SU-DHL-6 (cell line): ENCODE results near the gene PLEKHD1.

Source experiments
- H2AFZ ChIP-seq: fragments of 200-600 bp; sonication (generic); 2 replicates; pipeline ENCODE4 v1.6.1; 2014; ENCODE audit warnings: low read depth, mild to moderate bottlenecking, moderate library complexity, mixed read lengths, antibody characterized with exemption, low read length; ENCODE audit not compliant: severe bottlenecking
- H3F3A ChIP-seq: fragments of 200-600 bp; shearing (Covaris generic); 2 replicates; pipeline ENCODE4 v1.6.0; 2016; ENCODE audit warnings: antibody characterized with exemption, mild to moderate bottlenecking; ENCODE audit not compliant: insufficient read depth
- H3K27ac ChIP-seq: fragments of 200-600 bp; sonication (generic); 2 replicates; pipeline ENCODE4 v1.5.1; 2016; ENCODE audit warnings: low read depth, mild to moderate bottlenecking, low read length, moderate library complexity, mixed read lengths
- H3K27me3 ChIP-seq: fragments of 200-600 bp; sonication (generic), shearing (Covaris generic); 2 replicates; pipeline ENCODE4 v1.6.0; 2014; ENCODE audit warnings: mild to moderate bottlenecking, low read length
- H3K36me3 ChIP-seq: fragments of 200-600 bp; sonication (generic); 2 replicates; pipeline ENCODE4 v1.6.1; 2014; ENCODE audit warnings: mild to moderate bottlenecking, low read length, mixed read lengths
- H3K4me2 ChIP-seq: fragments of 300-600, 200-600 bp; shearing (Covaris generic), sonication (generic); 2 replicates; pipeline ENCODE4 v1.6.0; 2014; ENCODE audit warnings: low read length, low read depth, mild to moderate bottlenecking; ENCODE audit not compliant: poor library complexity, severe bottlenecking
- H3K4me3 ChIP-seq: fragments of 200-600 bp; sonication (generic); 2 replicates; pipeline ENCODE4 v1.5.1; 2014; ENCODE audit warnings: antibody characterized with exemption, low read length, mild to moderate bottlenecking, mixed read lengths; ENCODE audit not compliant: insufficient read depth, poor library complexity, severe bottlenecking
- H3K79me2 ChIP-seq: fragments of 200-600 bp; sonication (generic); 2 replicates; pipeline ENCODE4 v1.6.1; 2014; ENCODE audit warnings: mild to moderate bottlenecking, low read length, moderate library complexity; ENCODE audit not compliant: insufficient read depth
- H3K9ac ChIP-seq: fragments of 200-600 bp; sonication (generic); 2 replicates; pipeline ENCODE4 v1.7.0; 2014; ENCODE audit warnings: mild to moderate bottlenecking, low read length
- H3K9me2 ChIP-seq: fragments of 200-600 bp; sonication (generic); replicated peaks from 2 replicates; pipeline ENCODE4 v1.6.1; 2014; ENCODE audit warnings: low read length; ENCODE audit not compliant: insufficient read depth
- H3K9me3 ChIP-seq: fragments of 200-600 bp; sonication (generic); 2 replicates; pipeline ENCODE4 v1.6.1; 2014; ENCODE audit warnings: low read length, mixed read lengths; ENCODE audit not compliant: insufficient read depth
- H4K20me1 ChIP-seq: fragments of 200-600 bp; sonication (generic); 2 replicates; pipeline ENCODE4 v1.6.1; 2014; ENCODE audit warnings: low read depth, mild to moderate bottlenecking, antibody characterized with exemption, low read length, moderate library complexity, mixed read lengths
- EZH2phosphoT487 ChIP-seq: fragments of 200-600 bp; sonication (generic), shearing (Covaris generic); conservative IDR thresholded peaks from 2 replicates; pipeline ENCODE4 v1.6.1; 2018; ENCODE audit warnings: mild to moderate bottlenecking, antibody characterized with exemption, low read length, moderate library complexity, mixed read lengths
- TF ChIP-seq, protein P1 (sequence below): fragments of 200-600 bp; sonication (generic); IDR thresholded peaks from one replicate; pipeline ENCODE4 v1.5.1; 2017; ENCODE audit warnings: antibody characterized with exemption, mild to moderate bottlenecking, low read length, moderate library complexity; ENCODE audit not compliant: insufficient read depth, poor library complexity, severe bottlenecking

PLEKHD1 gene

DNA sequence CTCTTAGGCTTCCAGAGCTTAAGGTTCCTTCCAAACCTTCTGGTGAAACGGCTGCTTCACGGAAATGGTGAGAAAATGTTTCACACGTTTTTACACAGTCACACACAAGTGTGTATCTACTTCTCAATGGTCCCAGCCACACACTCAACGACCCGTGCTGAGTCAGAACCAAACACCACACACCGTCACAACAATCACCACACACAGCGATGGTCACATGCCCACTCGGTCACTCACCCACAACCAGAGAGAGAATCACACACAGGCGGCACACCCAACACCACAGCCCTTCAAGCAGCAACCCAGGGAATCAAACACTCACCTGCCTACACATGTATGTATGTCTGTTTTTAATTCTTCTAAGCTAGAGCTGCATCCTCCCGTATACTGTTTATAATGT lies 12.6 kb upstream of the PLEKHD1 start:
- H3K27me3 ChIP-seq: no peaks in the 10 kb centered on the region
- no peak overlapping the region for H3K4me3 ChIP-seq
- H3K9me3 ChIP-seq: no peaks in the 10 kb centered on the region
- H3K9ac ChIP-seq: no peak overlapping the region
- no peaks in the 10 kb centered on the region for H4K20me1 ChIP-seq
- TF ChIP-seq, protein P1, sequence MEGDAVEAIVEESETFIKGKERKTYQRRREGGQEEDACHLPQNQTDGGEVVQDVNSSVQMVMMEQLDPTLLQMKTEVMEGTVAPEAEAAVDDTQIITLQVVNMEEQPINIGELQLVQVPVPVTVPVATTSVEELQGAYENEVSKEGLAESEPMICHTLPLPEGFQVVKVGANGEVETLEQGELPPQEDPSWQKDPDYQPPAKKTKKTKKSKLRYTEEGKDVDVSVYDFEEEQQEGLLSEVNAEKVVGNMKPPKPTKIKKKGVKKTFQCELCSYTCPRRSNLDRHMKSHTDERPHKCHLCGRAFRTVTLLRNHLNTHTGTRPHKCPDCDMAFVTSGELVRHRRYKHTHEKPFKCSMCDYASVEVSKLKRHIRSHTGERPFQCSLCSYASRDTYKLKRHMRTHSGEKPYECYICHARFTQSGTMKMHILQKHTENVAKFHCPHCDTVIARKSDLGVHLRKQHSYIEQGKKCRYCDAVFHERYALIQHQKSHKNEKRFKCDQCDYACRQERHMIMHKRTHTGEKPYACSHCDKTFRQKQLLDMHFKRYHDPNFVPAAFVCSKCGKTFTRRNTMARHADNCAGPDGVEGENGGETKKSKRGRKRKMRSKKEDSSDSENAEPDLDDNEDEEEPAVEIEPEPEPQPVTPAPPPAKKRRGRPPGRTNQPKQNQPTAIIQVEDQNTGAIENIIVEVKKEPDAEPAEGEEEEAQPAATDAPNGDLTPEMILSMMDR: no peak
- no peak for TF ChIP-seq EZH2phosphoT487
- H3K27ac ChIP-seq: no peak overlapping the region
- H3K9me2 ChIP-seq: no peaks in the 10 kb centered on the region
- H3F3A ChIP-seq: no peaks in the 10 kb centered on the region
- no peaks in the 10 kb centered on the region for H3K79me2 ChIP-seq
- no peak overlapping the region for H2AFZ ChIP-seq
- H3K36me3 ChIP-seq: no peaks in the 10 kb centered on the region
- no peak overlapping the region for H3K4me2 ChIP-seq

DNA sequence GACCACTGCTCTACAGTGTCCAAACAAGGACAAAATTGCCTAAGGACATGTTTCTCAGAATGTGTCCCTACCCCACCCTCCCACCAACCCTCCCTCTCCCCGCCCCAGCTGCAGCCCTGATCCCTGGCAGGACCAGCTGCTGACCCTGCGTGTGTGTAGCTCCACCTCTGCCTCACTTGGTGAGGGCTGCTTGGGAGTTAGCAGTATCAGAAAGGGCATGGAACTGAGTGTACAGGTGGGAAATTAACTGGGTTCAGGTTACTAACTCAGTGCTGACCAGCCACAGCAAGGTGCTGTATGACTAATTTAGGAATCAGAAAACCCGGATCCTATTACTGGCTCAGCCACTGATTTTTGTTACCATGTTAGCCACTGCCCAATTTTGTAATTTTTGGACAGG lies 11.3 kb upstream of the PLEKHD1 start:
- H2AFZ ChIP-seq: no peak overlapping the region
- TF ChIP-seq, protein P1: no peak
- TF ChIP-seq EZH2phosphoT487: no peak
- no peaks in the 10 kb centered on the region for H4K20me1 ChIP-seq
- H3K9me3 ChIP-seq: no peaks in the 10 kb centered on the region
- H3K9me2 ChIP-seq: no peaks in the 10 kb centered on the region
- no peaks in the 10 kb centered on the region for H3K36me3 ChIP-seq
- H3K27ac ChIP-seq: no peak overlapping the region
- no peak overlapping the region for H3K9ac ChIP-seq
- H3K27me3 ChIP-seq: no peaks in the 10 kb centered on the region
- H3K4me3 ChIP-seq: no peak overlapping the region
- H3F3A ChIP-seq: no peaks in the 10 kb centered on the region
- no peaks in the 10 kb centered on the region for H3K79me2 ChIP-seq
- no peak overlapping the region for H3K4me2 ChIP-seq

DNA sequence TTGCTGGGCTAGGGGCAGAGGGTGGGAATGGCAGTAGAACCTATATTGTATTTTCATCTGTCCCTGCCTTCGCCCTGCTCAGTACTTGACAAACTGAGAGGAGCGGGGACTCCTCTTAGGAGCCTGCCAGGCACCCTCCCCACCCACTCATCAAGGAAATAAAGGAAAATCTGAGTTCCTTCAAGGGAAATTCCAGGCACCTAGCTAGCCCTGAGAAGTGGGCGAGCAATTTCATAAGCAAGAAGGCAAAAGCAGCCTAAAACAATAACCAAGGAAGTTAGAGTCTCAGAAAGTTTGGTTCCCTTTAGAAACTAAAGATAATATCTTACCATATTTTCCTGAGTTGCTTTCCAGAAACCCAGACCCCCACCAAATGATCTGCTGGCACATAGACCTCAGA lies 10.6 kb upstream of the PLEKHD1 start:
- Histone ChIP-seq H3K79me2 (no peaks in the 10 kb centered on the region), H2AFZ (no peak overlapping the region), H3K4me3 (no peak overlapping the region), H4K20me1 (no peaks in the 10 kb centered on the region), H3K9ac (no peak overlapping the region), H3K9me2 (no peaks in the 10 kb centered on the region), H3K4me2 (no peak overlapping the region), H3K27me3 (no peaks in the 10 kb centered on the region), H3K9me3 (no peaks in the 10 kb centered on the region), H3F3A (no peaks in the 10 kb centered on the region), H3K27ac (no peak overlapping the region), H3K36me3 (no peaks in the 10 kb centered on the region)
- TF ChIP-seq, protein P1: no peak
- TF ChIP-seq EZH2phosphoT487: no peak
